ENCODE measurements around the gene MRPL39.

DNA sequence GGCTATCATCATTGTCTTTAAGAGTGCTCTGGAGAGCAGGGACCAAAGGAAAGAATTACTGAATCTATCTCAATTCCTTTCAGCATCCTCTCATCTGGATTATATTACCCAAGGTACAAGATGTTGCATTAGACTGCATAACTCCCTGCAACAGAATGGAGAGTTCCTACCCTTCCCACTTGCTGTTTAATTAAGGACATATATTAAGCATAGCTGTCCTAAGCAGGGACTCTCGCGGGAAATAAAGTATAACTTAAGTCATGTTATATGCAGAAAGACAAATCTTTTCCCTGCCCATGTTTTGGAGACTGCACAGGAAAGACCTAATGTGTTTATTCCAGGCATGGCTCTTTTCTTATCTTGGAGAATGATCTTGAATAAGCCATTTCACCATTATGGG, 25.0 kb upstream of the MRPL39 start:
- no peak for TF ChIP-seq POLR2A (IDR thresholded peaks at IDR 0.05)
- TF ChIP-seq, protein P1, sequence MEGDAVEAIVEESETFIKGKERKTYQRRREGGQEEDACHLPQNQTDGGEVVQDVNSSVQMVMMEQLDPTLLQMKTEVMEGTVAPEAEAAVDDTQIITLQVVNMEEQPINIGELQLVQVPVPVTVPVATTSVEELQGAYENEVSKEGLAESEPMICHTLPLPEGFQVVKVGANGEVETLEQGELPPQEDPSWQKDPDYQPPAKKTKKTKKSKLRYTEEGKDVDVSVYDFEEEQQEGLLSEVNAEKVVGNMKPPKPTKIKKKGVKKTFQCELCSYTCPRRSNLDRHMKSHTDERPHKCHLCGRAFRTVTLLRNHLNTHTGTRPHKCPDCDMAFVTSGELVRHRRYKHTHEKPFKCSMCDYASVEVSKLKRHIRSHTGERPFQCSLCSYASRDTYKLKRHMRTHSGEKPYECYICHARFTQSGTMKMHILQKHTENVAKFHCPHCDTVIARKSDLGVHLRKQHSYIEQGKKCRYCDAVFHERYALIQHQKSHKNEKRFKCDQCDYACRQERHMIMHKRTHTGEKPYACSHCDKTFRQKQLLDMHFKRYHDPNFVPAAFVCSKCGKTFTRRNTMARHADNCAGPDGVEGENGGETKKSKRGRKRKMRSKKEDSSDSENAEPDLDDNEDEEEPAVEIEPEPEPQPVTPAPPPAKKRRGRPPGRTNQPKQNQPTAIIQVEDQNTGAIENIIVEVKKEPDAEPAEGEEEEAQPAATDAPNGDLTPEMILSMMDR (IDR thresholded peaks at IDR 0.05) = no peak

Data from uterus (tissue), 2 donors.